COR-L47 (cell line): ENCODE data around the gene CACHD1.

Experiments used
- DNase-seq: peaks from one replicate; lab custom pipeline; 2025; lab: John Stamatoyannopoulos, UW

CACHD1 gene

GRCh38 chr1:64473367-64473766, 3.4 kb downstream of the CACHD1 start:
- no peak for DNase-seq

GRCh38 chr1:64474133-64474532, 4.2 kb downstream of the CACHD1 start:
- no peak for DNase-seq

GRCh38 chr1:64474665-64475439, 4.9 kb downstream of the CACHD1 start:
- peak; percentile 22 for DNase-seq

GRCh38 chr1:64476251-64476952, 6.5 kb downstream of the CACHD1 start:
- no peak for DNase-seq

DNA sequence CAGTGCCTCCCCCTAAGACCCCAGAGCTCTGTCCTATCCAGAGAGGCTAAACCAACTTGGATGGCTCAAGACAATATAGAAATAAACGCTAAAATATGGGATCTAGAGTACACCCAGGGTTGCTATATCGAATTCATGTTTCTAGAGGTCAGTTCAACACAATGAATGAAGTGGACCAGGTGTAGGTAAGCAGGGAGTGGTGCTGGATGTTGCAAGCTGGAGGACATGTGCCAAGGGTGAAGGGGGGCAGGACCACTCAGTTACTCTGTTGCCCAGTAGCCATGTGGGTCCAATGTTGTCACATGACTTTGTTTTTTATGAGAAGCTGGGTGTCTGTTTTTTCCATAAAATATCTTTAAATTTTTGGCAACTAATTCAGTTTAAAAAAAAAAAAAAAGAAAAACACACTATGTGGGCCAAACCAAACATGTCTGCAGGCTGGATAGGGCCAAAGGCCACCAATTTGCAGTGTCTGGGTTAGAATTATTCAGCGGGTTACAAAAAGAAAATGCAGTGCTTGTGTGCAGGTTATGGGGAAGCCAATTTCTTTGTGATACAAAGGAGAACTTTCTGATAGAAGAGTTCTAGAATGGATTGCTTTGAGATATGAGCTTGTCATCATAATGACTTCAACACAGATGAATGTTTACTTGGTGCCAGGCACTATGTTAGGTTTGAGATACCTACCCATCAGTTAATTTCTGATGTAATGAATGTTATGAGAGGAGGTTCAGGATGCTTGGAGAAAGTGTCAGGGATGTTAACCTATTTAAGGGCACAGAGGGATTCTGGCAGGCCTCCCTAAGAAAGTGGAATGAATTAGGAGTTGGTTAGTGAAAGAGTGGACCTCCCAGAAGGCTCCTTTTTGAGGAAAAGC, 8.9 kb downstream of the CACHD1 start:
- DNase-seq: no peak

GRCh38 chr1:64479874-64480273, 9.9 kb downstream of the CACHD1 start:
- DNase-seq: no peak

- no peak for DNase-seq
Observed at GRCh38 chr1:64480999-64481772, 11.3 kb downstream of the CACHD1 start.

GRCh38 chr1:64482128-64482527, 12.2 kb downstream of the CACHD1 start:
- DNase-seq: no peak

DNA sequence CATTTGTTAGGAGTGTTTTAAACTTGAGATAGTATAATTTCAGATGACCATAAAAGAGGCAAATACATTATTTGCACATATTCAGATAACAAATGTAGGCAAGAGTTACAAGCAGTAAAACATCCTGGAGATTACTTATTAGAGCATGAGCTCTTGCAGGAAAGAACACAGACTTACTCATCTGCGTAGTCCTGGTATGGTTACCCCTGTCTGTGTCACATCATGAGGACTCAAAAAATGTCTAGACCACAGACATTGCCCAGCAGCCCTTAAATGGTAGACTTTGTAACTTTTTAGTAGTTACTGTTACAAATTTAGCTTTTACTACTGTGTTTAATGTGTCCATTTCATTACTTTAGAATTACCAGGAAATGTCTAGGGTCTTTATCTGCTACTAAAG, 12.8 kb downstream of the CACHD1 start:
- no peak for DNase-seq

DNA sequence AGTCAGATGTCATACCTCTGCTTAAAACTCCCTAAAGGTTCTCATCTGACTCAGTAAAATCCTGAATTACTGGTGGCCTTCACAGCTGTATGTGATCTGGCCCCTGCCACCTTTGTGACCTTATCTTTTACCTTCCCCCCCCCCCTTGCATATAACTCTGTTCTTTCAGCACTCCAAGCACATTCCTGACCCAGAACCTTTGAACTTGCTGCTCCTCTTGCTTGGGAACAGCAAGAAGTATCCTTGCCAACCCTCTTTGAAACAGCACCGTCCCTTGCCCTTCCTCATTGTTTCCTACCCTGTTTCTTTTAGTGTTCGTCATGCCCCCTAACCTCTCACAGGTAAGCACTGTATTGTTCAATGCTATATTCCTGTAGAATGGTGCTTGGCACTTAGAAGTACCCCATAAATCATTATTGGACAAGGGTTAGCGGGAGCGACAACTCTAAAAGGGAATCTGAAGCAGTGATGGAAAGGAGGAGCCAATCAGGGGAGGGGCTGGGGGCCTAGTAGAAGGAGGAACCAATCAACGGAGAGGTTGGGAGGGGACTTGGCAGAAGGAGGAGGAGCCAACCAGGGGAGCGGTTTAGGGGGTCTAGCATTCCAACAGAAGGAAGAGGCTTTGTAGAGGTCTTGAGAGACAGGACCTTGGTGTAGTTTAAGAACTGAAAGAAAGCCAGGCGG, 13.9 kb downstream of the CACHD1 start:
- no peak for DNase-seq

- DNase-seq: peak; percentile 74
Observed at GRCh38 chr1:64484651-64485050, 14.7 kb downstream of the CACHD1 start.

- DNase-seq: no peak
Observed at GRCh38 chr1:64486193-64486592, 16.3 kb downstream of the CACHD1 start.

DNA sequence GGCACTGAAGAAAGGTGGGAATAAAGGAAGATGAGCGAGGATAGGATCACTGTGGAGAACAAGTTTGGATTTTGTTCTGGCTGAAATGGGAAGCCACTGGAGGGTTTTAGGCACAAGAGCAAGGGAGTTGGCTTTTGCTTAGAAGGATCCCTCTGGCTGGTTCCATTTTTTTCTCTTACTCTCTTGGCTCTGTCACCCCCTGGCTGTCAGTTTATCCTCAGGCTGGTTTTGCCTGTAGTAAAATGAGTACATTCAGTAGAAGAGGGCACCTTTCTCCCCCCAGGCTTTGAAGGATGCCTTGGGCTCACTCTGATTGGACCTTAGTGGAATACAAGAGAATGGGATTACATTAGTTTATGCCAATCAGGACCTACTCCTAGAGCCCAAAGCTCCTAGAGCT, 17.1 kb downstream of the CACHD1 start:
- no peak for DNase-seq

DNA sequence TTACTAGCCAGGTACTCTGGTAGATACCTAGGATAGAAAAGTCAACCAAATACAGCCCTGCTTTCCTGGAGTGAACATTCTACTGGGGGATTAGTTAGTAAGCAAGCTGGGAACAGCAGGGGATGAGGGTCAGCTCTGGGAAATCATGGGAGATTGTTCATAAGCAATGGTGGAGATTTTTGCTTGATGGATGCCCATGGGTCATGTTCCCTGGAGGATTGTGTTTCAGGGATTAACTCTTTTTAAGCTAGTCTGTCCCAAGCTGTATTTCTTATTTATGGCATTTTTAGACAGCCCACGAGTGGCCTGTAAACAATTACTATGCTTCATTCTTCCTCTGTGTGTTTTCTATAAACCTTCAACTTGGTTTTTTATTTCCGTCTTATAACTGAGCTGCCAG, 18.9 kb downstream of the CACHD1 start:
- DNase-seq: no peak

DNA sequence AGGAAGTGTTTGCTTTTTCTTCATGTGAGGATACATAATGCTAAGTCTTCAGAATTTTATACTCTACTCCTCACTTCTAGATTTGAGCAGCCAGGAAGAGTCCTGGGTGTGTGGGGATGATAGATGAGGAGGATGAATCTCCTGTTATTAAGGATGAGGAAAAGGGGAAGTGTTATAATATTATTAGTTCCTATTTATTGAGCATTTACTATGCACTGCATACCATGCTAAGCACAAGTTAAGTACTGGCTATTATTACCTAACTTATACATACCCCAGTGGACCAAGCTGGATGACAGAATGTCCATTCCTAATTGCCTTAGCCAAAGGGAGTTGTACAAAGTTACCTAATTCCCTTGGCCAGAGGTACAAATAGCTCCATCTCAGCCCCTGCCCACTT, 19.8 kb downstream of the CACHD1 start:
- no peak for DNase-seq

DNA sequence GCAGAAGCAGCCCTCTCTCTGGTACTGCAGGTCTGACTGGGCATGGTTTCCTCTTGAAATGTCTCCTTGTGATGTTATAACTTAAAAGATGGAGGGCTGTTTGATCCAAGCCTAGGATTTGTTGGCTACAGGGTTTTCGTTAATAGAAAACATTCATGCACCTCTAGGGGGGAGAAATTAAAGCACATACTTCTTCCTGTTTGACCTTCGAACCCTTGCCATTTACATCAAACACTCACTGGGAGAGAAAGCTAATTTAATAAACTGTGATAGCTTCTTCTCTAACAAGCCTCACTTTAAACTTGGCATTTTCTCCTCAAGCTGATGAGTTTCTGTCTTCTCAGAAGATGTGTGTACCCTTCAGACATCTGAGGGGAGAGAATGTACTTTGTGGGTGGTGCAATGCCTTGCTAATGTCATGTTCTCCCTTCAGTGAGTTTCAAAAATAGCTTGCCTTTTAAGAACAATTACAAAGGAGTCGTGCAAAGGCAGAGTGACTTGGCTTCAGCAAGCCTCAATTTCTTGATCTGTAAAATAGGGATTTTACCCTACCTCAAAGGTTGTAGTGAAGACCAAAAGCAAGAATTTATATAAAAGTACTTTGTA, 20.4 kb downstream of the CACHD1 start:
- DNase-seq: no peak

GRCh38 chr1:64492424-64492823, 22.5 kb downstream of the CACHD1 start:
- no peak for DNase-seq

DNA sequence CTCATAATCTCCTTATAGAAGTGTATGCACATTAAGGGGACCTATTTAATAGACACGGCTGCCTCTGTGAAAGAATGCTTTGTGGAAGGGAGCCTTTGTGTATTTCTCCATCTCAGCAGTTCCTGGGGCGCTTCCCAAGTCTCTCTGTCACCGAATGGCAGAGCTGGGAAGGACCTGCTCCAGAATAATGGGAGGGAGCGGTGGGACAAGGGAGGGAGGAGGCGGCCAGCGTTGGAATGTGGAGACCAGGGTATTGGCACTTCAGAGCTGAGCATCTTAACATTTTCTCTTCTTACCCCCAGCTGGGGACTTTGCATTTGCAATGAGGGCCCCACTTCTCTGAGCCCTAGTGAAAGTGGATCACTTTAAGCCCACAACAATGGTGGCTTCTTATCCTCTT, 23.9 kb downstream of the CACHD1 start:
- DNase-seq: no peak

DNA sequence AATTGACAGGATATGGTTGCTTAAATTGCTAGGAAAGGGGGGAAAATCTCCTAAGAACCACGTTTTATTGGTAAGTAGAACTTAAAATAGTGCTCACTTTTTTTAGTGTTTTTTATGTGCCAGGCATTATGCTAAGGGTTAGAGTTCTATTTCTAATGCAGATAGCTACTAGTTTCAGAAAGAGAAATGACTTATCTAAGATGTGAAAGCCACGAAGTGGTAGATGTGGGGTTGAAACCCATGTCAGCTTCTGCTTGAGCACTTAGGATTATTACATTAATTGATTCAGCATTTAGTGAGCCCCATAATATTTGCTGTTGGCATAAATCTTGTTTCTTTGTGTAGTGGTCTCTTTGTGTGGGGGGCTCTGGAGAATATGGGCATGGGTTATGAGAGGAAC, 24.7 kb downstream of the CACHD1 start:
- no peak for DNase-seq

GRCh38 chr1:64495878-64496277, 25.9 kb downstream of the CACHD1 start:
- DNase-seq: peak; percentile 85

GRCh38 chr1:64496606-64497005, 26.7 kb downstream of the CACHD1 start:
- DNase-seq: no peak
